Heart left ventricle (tissue), 16 donors: Measurements from ENCODE around the gene MTNR1B. TPM values are rescaled to one million over a fixed set of nuclear protein-coding genes. Genes with fewer than 3 reads are reported as not detected.

ENCODE experiments used
- ATAC-seq, 4 donors: fragments of 200-7000 bp; cut with Tn5 transposase; one replicate each; pipeline ENCODE4 v1.9.1; 2020 to 2022; ENCODE audit warnings: moderate library complexity in 4 of 4, mild to moderate bottlenecking in 3 of 4, moderate number of reproducible peaks in 1 of 4
- DNase-seq, 5 donors: peaks; one replicate each; pipeline ENCODE4 v3.0.0-alpha.2; 2020
- H3K27ac ChIP-seq, 12 donors: fragments of 200-600 bp; sonication (generic) in 4 of 12; one replicate each; pipeline versions ENCODE4 v1.5.0 to v1.8.0; 2016 to 2022; ENCODE audit warnings: mild to moderate bottlenecking in 2 of 12
- H3K27me3 ChIP-seq, 9 donors: fragments of 200-600 bp; sonication (generic) in 2 of 9; one replicate each; pipeline versions ENCODE4 v1.5.1 to v1.8.0; 2016 to 2022; ENCODE audit warnings: mild to moderate bottlenecking in 3 of 9
- H3K36me3 ChIP-seq, 9 donors: fragments of 200-600 bp; sonication (generic) in 2 of 9; one replicate each; pipeline versions ENCODE4 v1.5.0 to v1.8.0; 2018 to 2022; ENCODE audit warnings: mild to moderate bottlenecking in 2 of 9
- H3K4me1 ChIP-seq, 12 donors: fragments of 200-600 bp; sonication (generic) in 4 of 12; one replicate each; pipeline versions ENCODE4 v1.5.0 to v1.8.0; 2016 to 2022; ENCODE audit warnings: mild to moderate bottlenecking in 3 of 12
- H3K4me3 ChIP-seq, 12 donors: fragments of 200-600 bp; sonication (generic) in 4 of 12; one replicate each; pipeline versions ENCODE4 v1.5.0 to v1.8.0; 2017 to 2022; ENCODE audit warnings: mild to moderate bottlenecking in 9 of 12, moderate library complexity in 4 of 12
- H3K9me3 ChIP-seq, 12 donors: fragments of 200-600 bp; sonication (generic) in 4 of 12; one replicate each; pipeline versions ENCODE4 v1.5.0 to v1.8.0; 2016 to 2022; ENCODE audit warnings: mild to moderate bottlenecking in 1 of 12
- POLR2A ChIP-seq, 2 donors: fragments of 450-650 bp; IDR thresholded peaks; one replicate each; pipeline ENCODE4 v1.6.1; 2017; ENCODE audit warnings: antibody characterized with exemption in 2 of 2, mild to moderate bottlenecking in 2 of 2, moderate library complexity in 2 of 2
- WGBS, 4 donors: extraction: QIAGEN DNeasy Blood & Tissue Kit in 2 of 4; methylation state at CpG; one replicate each; pipeline versions ENCODE4 v1.1.5 to v1.1.7; 2013 to 2018; 5-methylcytosine and 5-hydroxymethylcytosine counted together
- intact Hi-C, 10 donors: fragments of 100-400 bp; cut with DNase I; formaldehyde crosslinking; loops; one replicate each; pipeline versions ENCODE4 v1.11.1 to v1.14.2; 2022
- polyA plus RNA-seq, 2 donors: library from polyadenylated mRNA; stranded (reverse); fragments of 200-250 nt; gene quantifications; one replicate each; pipeline ENCODE4 v1.2.3, GENCODE V29; 2013
- total RNA-seq, 9 donors: library from RNA; depleted of rRNA in 2 of 9; stranded (reverse); fragments of >200 nt in 2 of 9; fragmentation: NEBNext Ultra II Directional in 3 of 9; extraction: Animal tissue kit (Norgen Biotek cat#: 25700) in 3 of 9; gene quantifications; one replicate each; pipeline versions ENCODE4 v1.1.0 to v1.2.4, GENCODE V29; 2016 to 2023
- TF ChIP-seq, protein P1 (sequence below), 12 donors: fragments of 200-600 bp; sonication (generic) in 4 of 12; IDR thresholded peaks; one replicate each; pipeline versions ENCODE4 v1.5.0 to v1.8.0; 2018 to 2022; ENCODE audit warnings: antibody characterized with exemption in 12 of 12, mild to moderate bottlenecking in 5 of 12
- donor health status: ischemic (EF 13 %, LVEDD 7.1; RV severe dilation, severe dysfunction).
- donor health status: healthy with polysubstance abuse.
- donor health status: DM: no; HTN: yes; CAD: no.
- donor health status: DM: no; HTN: no; CAD: no.
- donor health status: ischemic (EF 25% LVEDD 6.9; RV normal size, moderate dysfunction).
- donor health status: ischemic (EF 25% LVEDD 5.7; RV mildly dilated, moderate dysfunction).
- donor health status: healthy.
- donor health status: DM: yes; HTN: yes; CAD: no.
- donor health status: ischemic (EF 35%, LVEDD 5.7; RV mildly dilated, moderate dysfunction).
- donor health status: nonischemic (EF 11% LVEDD 7.7; RV severe dilation, severe dysfunction).
- donor health status: DM: yes; HTN: yes; CAD: no.
- donor health status: PGD.
- donor health status: ischemic (EF 29% LVEDD 5.4; RV normal size, mild dysfunction).
- donor health status: nonischemic (EF 23%, LVEDD 6.1; RV moderate dilation, normal function).

The MTNR1B gene
- total and polyA plus RNA-seq, 11 donors = not detected

- Histone ChIP-seq H3K4me1 (no peaks in the 10 kb centered on the region), H3K4me3 (no peak overlapping the region), H3K36me3 (no peaks in the 10 kb centered on the region), H3K27me3 (no peaks in the 10 kb centered on the region), H3K27ac (no peak overlapping the region), H3K9me3 (peaks cover 0 to 27% (median 0%) of the 10 kb centered on the region in 12 donors)
- intact Hi-C loops = no loop called here
- DNase-seq = no peak
- no peak for TF ChIP-seq POLR2A (IDR thresholded peaks at IDR 0.05)
- TF ChIP-seq, protein P1, sequence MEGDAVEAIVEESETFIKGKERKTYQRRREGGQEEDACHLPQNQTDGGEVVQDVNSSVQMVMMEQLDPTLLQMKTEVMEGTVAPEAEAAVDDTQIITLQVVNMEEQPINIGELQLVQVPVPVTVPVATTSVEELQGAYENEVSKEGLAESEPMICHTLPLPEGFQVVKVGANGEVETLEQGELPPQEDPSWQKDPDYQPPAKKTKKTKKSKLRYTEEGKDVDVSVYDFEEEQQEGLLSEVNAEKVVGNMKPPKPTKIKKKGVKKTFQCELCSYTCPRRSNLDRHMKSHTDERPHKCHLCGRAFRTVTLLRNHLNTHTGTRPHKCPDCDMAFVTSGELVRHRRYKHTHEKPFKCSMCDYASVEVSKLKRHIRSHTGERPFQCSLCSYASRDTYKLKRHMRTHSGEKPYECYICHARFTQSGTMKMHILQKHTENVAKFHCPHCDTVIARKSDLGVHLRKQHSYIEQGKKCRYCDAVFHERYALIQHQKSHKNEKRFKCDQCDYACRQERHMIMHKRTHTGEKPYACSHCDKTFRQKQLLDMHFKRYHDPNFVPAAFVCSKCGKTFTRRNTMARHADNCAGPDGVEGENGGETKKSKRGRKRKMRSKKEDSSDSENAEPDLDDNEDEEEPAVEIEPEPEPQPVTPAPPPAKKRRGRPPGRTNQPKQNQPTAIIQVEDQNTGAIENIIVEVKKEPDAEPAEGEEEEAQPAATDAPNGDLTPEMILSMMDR (IDR thresholded peaks at IDR 0.05) = no peak
- no peak for ATAC-seq
These were observed 23.6 kb downstream of the MTNR1B start for GRCh38 chr11:92993004-92993403.

DNA sequence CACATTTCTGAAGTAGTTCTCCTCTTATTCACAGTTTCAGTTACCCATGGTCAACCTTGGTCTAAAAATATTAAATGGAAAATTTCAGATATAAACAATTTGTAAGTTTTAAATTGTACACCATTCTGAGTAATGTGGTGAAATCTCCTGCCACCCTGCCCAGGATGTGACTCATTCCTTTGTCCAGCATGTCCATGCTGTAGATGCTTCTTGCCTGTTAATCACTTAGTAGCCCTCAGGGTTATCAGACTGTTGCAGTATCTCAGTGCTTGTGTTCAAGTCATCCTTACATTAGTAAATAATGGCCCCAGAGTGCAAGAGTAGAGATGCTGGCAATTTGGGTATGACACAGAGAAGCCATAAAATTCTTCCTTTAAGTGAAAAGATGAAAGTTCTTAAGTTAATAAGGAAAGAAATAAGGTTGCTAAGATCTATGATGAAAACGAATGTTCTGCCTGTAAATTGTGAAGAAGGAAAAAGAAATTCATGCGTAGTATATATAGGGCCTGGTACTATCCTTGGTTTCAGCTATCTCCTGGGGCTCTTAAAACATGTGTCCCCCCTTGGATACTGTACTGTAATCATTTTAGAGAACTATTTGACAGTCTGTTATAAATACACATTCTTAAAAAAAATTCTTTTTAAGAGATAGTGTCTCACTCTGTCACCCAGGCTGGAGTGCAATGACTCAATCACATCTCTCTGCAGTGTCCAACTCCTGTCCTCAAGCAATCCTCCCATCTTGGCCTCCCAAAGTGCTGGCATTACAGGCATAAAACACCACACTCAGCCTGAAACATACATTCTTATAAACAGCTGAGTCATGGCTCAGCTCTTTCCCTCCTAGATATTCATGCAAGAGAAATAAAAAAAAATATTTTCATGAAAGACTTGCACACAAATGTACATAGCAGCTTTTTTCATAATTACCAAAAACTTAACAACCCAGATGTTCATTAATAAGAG lies 31.3 kb downstream of the MTNR1B start:
- H3K4me3 ChIP-seq = no peak overlapping the region
- no peak for TF ChIP-seq POLR2A (IDR thresholded peaks at IDR 0.05)
- TF ChIP-seq, protein P1 (IDR thresholded peaks at IDR 0.05) = no peak
- DNase-seq = no peak
- no peak overlapping the region for H3K27ac ChIP-seq
- 71 to 76% (median 74%) methylated on average over 2 of the region's 2 CpGs for WGBS, 4 donors
- ATAC-seq = no peak
- intact Hi-C loops = loop anchor here in 1 of 10 donors (10.0 kb wide), 1 partner anchor 84 kb away; no protein-coding TSS in a partner anchor
- no peaks in the 10 kb centered on the region for H3K36me3 ChIP-seq
- H3K4me1 ChIP-seq = no peaks in the 10 kb centered on the region
- H3K27me3 ChIP-seq = no peaks in the 10 kb centered on the region
- peaks cover 0 to 9% (median 0%) of the 10 kb centered on the region in 12 donors for H3K9me3 ChIP-seq

- H3K36me3 ChIP-seq = no peaks in the 10 kb centered on the region
- H3K27me3 ChIP-seq = no peaks in the 10 kb centered on the region
- DNase-seq (no peak), ATAC-seq (no peak)
- intact Hi-C loops = loop anchor here in 1 of 10 donors (10.0 kb wide), 1 partner anchor 83 kb away; no protein-coding TSS in a partner anchor
- TF ChIP-seq, protein P1 (IDR thresholded peaks at IDR 0.05) = no peak
- TF ChIP-seq POLR2A (IDR thresholded peaks at IDR 0.05) = no peak
- no peaks in the 10 kb centered on the region for H3K4me1 ChIP-seq
- H3K4me3 ChIP-seq = no peak overlapping the region
- peaks cover 0 to 9% (median 0%) of the 10 kb centered on the region in 12 donors for H3K9me3 ChIP-seq
- H3K27ac ChIP-seq = no peak overlapping the region
These were observed 32.4 kb downstream of the MTNR1B start for GRCh38 chr11:93001806-93002205.

DNA sequence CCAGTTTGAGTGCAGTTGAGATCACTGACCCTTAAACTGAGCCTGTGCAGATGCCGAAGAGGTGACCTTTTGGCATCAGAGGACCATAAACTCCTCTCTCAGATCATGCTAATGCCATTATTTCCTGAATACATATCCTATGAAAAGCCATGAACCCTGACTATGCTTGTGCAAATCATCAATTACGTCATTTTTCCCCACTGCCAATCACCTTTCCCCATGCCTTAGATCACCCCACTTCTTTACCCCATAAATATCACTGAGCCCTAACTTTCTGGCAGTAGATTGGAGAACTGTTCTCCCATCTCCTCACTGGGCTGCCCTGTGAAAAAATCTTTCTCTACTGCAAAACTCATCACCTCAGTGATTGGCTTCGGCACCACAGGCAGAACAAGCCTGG lies 32.9 kb downstream of the MTNR1B start:
- 60 to 75% (median 73%) methylated on average over 3 of the region's 3 CpGs for WGBS, 4 donors
- peaks cover 0 to 9% (median 0%) of the 10 kb centered on the region in 12 donors for H3K9me3 ChIP-seq
- no peak overlapping the region for H3K27ac ChIP-seq
- H3K36me3 ChIP-seq = no peaks in the 10 kb centered on the region
- no peaks in the 10 kb centered on the region for H3K4me1 ChIP-seq
- no peaks in the 10 kb centered on the region for H3K27me3 ChIP-seq
- ATAC-seq (no peak), DNase-seq (no peak)
- H3K4me3 ChIP-seq = no peak overlapping the region
- TF ChIP-seq POLR2A (IDR thresholded peaks at IDR 0.05) = no peak
- TF ChIP-seq, protein P1 (IDR thresholded peaks at IDR 0.05) = no peak
- intact Hi-C loops = loop anchor here in 1 of 10 donors (10.0 kb wide), 1 partner anchor 82 kb away; no protein-coding TSS in a partner anchor
